ENCODE results near the gene SIK3. TPM values are rescaled to one million over a fixed set of nuclear protein-coding genes. Genes with fewer than 3 reads are reported as not detected.

SIK3 gene
- polyA plus RNA-seq, 1 experiment = 7.3 TPM

GRCh38 chr11:117099696-117100095 lies 1.5 kb upstream of the SIK3 start:
- no peak for DNase-seq (ENCODE audit: low read depth)
- H3K36me3 ChIP-seq (ENCODE audit: control insufficient read depth, insufficient read depth, low read length) = no peaks in the 10 kb centered on the region
- ChIA-PET POLR2A (no interaction called here), CTCF (interaction anchor here (1.1 to 3.8 kb wide), 5 partner anchors 56 to 308 kb away, joined by 3 to 41 read pairs (median 9); partner anchors contain the start of gene APOA5)
- H3K4me3 ChIP-seq (ENCODE audit: low read depth, low read length) = no peak overlapping the region
- no peaks in the 10 kb centered on the region for H3K27me3 ChIP-seq (ENCODE audit: control insufficient read depth, insufficient read depth, low read length)
- no peak for TF ChIP-seq CTCF (IDR thresholded peaks at IDR 0.05; ENCODE audit: insufficient read depth, low read depth, low read length)

GRCh38 chr11:117097389-117098268 lies 599 bp downstream of the SIK3 start:
- no peaks in the 10 kb centered on the region for H3K27me3 ChIP-seq (ENCODE audit: control insufficient read depth, insufficient read depth, low read length)
- H3K36me3 ChIP-seq (ENCODE audit: control insufficient read depth, insufficient read depth, low read length) = no peaks in the 10 kb centered on the region
- ChIA-PET CTCF (interaction anchor here (0.6 to 3.8 kb wide), 14 partner anchors 15 to 306 kb away, joined by 3 to 41 read pairs (median 3); partner anchors contain the start of gene APOA5), POLR2A (interaction anchor here (0.6 to 0.7 kb wide), 2 partner anchors 80 to 322 kb away, joined by 3 to 6 read pairs; no protein-coding TSS in a partner anchor)
- DNase-seq (ENCODE audit: low read depth) = no peak
- TF ChIP-seq CTCF (IDR thresholded peaks at IDR 0.05; ENCODE audit: insufficient read depth, low read depth, low read length) = no peak
- H3K4me3 ChIP-seq (ENCODE audit: low read depth, low read length) = peak overlapping the region; percentile 82

- CTCF ChIA-PET = interaction anchor here (0.8 to 3.8 kb wide), 6 partner anchors 14 to 305 kb away, joined by 3 to 41 read pairs (median 4); partner anchors contain the start of gene APOA5
- POLR2A ChIA-PET = no interaction called here
- Histone ChIP-seq H3K36me3 (ENCODE audit: control insufficient read depth, insufficient read depth, low read length) (no peaks in the 10 kb centered on the region), H3K4me3 (ENCODE audit: low read depth, low read length) (peak overlapping the region; percentile 82), H3K27me3 (ENCODE audit: control insufficient read depth, insufficient read depth, low read length) (no peaks in the 10 kb centered on the region)
- no peak for TF ChIP-seq CTCF (IDR thresholded peaks at IDR 0.05; ENCODE audit: insufficient read depth, low read depth, low read length)
- DNase-seq (ENCODE audit: low read depth) = no peak
Measured at GRCh38 chr11:117097014-117097388, 1.2 kb downstream of the SIK3 start.

GRCh38 chr11:117096201-117096991 lies 1.8 kb downstream of the SIK3 start:
- no peak for TF ChIP-seq CTCF (IDR thresholded peaks at IDR 0.05; ENCODE audit: insufficient read depth, low read depth, low read length)
- CTCF ChIA-PET = interaction anchor here (0.6 to 3.8 kb wide), 7 partner anchors 13 to 304 kb away, joined by 3 to 41 read pairs (median 3); partner anchors contain the start of gene APOA5
- POLR2A ChIA-PET = no interaction called here
- H3K36me3 ChIP-seq (ENCODE audit: control insufficient read depth, insufficient read depth, low read length) = no peaks in the 10 kb centered on the region
- DNase-seq (ENCODE audit: low read depth) = peak; percentile 44
- peak overlapping the region; percentile 82; the same call in 1 of the 2 replicates for H3K4me3 ChIP-seq (ENCODE audit: low read depth, low read length)
- no peaks in the 10 kb centered on the region for H3K27me3 ChIP-seq (ENCODE audit: control insufficient read depth, insufficient read depth, low read length)

Data from BJ (cell line).